ENCODE results near the gene PRKCE. TPM values are rescaled to one million over a fixed set of nuclear protein-coding genes. Genes with fewer than 3 reads are reported as not detected.

PRKCE gene
- total RNA-seq, 1 experiment from 2014 or later = 14.8 TPM

DNA sequence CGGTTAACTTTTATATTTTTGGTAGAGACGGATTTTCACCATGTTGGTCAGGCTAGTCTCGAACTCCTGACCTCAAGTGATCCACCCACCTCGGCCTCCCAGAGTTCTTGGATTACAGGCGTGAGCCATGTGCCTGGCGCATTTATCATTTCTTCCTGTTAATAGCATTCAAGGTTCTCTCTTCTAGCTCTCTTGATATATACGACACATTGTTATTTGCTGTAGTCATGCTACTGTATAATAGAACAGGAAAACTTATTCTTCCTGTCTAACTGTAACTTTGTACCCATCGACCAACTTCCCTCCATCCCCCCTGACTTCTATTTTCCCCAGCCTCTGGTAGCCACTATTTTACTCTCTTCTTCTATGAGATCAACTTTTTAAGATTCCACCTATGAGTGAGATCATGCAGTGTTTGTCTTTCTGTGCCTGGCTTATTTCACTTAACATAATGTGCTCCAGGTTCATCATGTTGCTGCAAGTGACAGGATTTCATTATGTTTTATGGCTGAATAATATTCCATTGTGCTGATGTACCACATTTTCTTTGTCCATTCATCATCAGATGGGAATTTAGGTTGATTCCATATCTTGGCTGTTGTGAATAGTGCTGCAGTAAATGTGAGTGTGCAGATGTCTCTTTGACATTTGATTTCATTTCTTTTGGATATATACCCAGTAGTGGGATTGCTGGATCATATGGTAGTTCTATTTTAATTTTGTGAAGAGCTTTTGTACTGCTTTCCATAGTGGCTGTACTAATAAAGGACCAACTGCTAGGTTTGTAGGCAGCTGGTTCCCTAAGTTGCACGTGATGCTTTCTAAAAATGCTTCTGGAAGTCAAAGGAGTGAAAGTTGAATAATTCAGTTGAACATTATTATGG, 205.2 kb downstream of the PRKCE start:
- BruUV-seq (replicated peaks) = no TSS peak
- Histone ChIP-seq H2AFZ (ENCODE audit: low read depth, low read length, poor library complexity, severe bottlenecking) (no peak overlapping the region), H3K4me3 (replicated peaks in 1 of 2; ENCODE audit: low read depth in 1 of 2, low read length in 2 of 2) (no peak overlapping the region), H3K4me1 (ENCODE audit: control insufficient read depth in 1 of 2, insufficient read depth in 2 of 2, low read length in 2 of 2) (peaks cover 3% of the 10 kb centered on the region in 2 experiments; a peak in 2 of 4 replicates), H3K27me3 (ENCODE audit: insufficient read depth, low read length) (no peaks in the 10 kb centered on the region), H3K4me2 (ENCODE audit: low read length) (no peak overlapping the region), H3K36me3 (ENCODE audit: control insufficient read depth in 1 of 2, insufficient read depth in 2 of 2, low read length in 2 of 2) (no peaks in the 10 kb centered on the region), H3K9me3 (ENCODE audit: control insufficient read depth in 1 of 2, insufficient read depth in 1 of 2, low read depth in 1 of 2, low read length in 2 of 2) (no peaks in the 10 kb centered on the region), H4K20me1 (ENCODE audit: insufficient read depth) (no peaks in the 10 kb centered on the region), H3K9ac (ENCODE audit: low read length) (no peak overlapping the region), H3K79me2 (ENCODE audit: insufficient read depth, low read length) (no peaks in the 10 kb centered on the region), H3K9me2 (ENCODE audit: insufficient read depth) (no peaks in the 10 kb centered on the region), H3K27ac (ENCODE audit: low read depth, low read length) (no peak overlapping the region)
- no peak for ATAC-seq
- CTCF ChIA-PET = no interaction called here
- no peak for DNase-seq (ENCODE audit: low read depth, low spot score)
- intact Hi-C loops (cut with micrococcal nuclease) = no loop called here
- TF ChIP-seq POLR2A (IDR thresholded peaks at IDR 0.05; ENCODE audit: borderline replicate concordance, extremely low read depth, insufficient read depth, insufficient read length) (no peak), SIN3A (IDR thresholded peaks at IDR 0.05; ENCODE audit: low read depth) (no peak), FOSL1 (IDR thresholded peaks at IDR 0.05; ENCODE audit: low read depth) (no peak), EZH2phosphoT487 (IDR thresholded peaks at IDR 0.05; ENCODE audit: borderline replicate concordance) (no peak), CBX3 (IDR thresholded peaks at IDR 0.05; ENCODE audit: low read depth) (no peak), POLR2AphosphoS5 (IDR thresholded peaks at IDR 0.05; ENCODE audit: low read depth, low read length) (no peak), SP1 (IDR thresholded peaks at IDR 0.05; ENCODE audit: low read depth) (no peak), EZH2 (IDR thresholded peaks at IDR 0.05) (no peak), YY1 (IDR thresholded peaks at IDR 0.05; ENCODE audit: extremely low read depth, insufficient replicate concordance, low read depth, low read length) (no peak), CEBPB (IDR thresholded peaks at IDR 0.05; ENCODE audit: low read depth) (no peak), SRF (IDR thresholded peaks at IDR 0.05; ENCODE audit: low read depth) (no peak), ZNF274 (IDR thresholded peaks at IDR 0.05; ENCODE audit: low read depth, low read length) (no peak), RAD21 (IDR thresholded peaks at IDR 0.05; ENCODE audit: low read depth) (no peak)
- TF ChIP-seq, protein P1, sequence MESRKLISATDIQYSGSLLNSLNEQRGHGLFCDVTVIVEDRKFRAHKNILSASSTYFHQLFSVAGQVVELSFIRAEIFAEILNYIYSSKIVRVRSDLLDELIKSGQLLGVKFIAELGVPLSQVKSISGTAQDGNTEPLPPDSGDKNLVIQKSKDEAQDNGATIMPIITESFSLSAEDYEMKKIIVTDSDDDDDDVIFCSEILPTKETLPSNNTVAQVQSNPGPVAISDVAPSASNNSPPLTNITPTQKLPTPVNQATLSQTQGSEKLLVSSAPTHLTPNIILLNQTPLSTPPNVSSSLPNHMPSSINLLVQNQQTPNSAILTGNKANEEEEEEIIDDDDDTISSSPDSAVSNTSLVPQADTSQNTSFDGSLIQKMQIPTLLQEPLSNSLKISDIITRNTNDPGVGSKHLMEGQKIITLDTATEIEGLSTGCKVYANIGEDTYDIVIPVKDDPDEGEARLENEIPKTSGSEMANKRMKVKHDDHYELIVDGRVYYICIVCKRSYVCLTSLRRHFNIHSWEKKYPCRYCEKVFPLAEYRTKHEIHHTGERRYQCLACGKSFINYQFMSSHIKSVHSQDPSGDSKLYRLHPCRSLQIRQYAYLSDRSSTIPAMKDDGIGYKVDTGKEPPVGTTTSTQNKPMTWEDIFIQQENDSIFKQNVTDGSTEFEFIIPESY (IDR thresholded peaks at IDR 0.05; ENCODE audit: extremely low read depth, insufficient replicate concordance, low read length) = no peak
- TF ChIP-seq, protein P2, sequence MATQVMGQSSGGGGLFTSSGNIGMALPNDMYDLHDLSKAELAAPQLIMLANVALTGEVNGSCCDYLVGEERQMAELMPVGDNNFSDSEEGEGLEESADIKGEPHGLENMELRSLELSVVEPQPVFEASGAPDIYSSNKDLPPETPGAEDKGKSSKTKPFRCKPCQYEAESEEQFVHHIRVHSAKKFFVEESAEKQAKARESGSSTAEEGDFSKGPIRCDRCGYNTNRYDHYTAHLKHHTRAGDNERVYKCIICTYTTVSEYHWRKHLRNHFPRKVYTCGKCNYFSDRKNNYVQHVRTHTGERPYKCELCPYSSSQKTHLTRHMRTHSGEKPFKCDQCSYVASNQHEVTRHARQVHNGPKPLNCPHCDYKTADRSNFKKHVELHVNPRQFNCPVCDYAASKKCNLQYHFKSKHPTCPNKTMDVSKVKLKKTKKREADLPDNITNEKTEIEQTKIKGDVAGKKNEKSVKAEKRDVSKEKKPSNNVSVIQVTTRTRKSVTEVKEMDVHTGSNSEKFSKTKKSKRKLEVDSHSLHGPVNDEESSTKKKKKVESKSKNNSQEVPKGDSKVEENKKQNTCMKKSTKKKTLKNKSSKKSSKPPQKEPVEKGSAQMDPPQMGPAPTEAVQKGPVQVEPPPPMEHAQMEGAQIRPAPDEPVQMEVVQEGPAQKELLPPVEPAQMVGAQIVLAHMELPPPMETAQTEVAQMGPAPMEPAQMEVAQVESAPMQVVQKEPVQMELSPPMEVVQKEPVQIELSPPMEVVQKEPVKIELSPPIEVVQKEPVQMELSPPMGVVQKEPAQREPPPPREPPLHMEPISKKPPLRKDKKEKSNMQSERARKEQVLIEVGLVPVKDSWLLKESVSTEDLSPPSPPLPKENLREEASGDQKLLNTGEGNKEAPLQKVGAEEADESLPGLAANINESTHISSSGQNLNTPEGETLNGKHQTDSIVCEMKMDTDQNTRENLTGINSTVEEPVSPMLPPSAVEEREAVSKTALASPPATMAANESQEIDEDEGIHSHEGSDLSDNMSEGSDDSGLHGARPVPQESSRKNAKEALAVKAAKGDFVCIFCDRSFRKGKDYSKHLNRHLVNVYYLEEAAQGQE (IDR thresholded peaks at IDR 0.05; ENCODE audit: low read depth) = no peak
- TF ChIP-seq, protein P3, sequence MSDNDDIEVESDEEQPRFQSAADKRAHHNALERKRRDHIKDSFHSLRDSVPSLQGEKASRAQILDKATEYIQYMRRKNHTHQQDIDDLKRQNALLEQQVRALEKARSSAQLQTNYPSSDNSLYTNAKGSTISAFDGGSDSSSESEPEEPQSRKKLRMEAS (IDR thresholded peaks at IDR 0.05) = no peak
- RAD21 ChIA-PET (ENCODE audit: low non-redundant PET in 1 of 2, low total read pairs in 2 of 2, uncharacterized antibody in 2 of 2, unreplicated experiment in 2 of 2) = no interaction called here
- POLR2A ChIA-PET = no interaction called here
